A549 treated with CORT108297 at 1 μM for 4 hours (cell line): ENCODE data around the gene HELQ. TPM values are rescaled to one million over a fixed set of nuclear protein-coding genes. Genes with fewer than 3 reads are reported as not detected.

Experiments
- total RNA-seq: library from RNA; stranded (reverse); fragments of 200-300 nt; extraction: Qiagen RNA extraction; gene quantifications from 5 replicates; pipeline ENCODE4 v1.2.3, GENCODE V29; 2022

The HELQ gene, protein sequence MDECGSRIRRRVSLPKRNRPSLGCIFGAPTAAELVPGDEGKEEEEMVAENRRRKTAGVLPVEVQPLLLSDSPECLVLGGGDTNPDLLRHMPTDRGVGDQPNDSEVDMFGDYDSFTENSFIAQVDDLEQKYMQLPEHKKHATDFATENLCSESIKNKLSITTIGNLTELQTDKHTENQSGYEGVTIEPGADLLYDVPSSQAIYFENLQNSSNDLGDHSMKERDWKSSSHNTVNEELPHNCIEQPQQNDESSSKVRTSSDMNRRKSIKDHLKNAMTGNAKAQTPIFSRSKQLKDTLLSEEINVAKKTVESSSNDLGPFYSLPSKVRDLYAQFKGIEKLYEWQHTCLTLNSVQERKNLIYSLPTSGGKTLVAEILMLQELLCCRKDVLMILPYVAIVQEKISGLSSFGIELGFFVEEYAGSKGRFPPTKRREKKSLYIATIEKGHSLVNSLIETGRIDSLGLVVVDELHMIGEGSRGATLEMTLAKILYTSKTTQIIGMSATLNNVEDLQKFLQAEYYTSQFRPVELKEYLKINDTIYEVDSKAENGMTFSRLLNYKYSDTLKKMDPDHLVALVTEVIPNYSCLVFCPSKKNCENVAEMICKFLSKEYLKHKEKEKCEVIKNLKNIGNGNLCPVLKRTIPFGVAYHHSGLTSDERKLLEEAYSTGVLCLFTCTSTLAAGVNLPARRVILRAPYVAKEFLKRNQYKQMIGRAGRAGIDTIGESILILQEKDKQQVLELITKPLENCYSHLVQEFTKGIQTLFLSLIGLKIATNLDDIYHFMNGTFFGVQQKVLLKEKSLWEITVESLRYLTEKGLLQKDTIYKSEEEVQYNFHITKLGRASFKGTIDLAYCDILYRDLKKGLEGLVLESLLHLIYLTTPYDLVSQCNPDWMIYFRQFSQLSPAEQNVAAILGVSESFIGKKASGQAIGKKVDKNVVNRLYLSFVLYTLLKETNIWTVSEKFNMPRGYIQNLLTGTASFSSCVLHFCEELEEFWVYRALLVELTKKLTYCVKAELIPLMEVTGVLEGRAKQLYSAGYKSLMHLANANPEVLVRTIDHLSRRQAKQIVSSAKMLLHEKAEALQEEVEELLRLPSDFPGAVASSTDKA
- total RNA-seq: 4.8 to 6.1 TPM (median 5.1 TPM) in 5 replicates

DNA sequence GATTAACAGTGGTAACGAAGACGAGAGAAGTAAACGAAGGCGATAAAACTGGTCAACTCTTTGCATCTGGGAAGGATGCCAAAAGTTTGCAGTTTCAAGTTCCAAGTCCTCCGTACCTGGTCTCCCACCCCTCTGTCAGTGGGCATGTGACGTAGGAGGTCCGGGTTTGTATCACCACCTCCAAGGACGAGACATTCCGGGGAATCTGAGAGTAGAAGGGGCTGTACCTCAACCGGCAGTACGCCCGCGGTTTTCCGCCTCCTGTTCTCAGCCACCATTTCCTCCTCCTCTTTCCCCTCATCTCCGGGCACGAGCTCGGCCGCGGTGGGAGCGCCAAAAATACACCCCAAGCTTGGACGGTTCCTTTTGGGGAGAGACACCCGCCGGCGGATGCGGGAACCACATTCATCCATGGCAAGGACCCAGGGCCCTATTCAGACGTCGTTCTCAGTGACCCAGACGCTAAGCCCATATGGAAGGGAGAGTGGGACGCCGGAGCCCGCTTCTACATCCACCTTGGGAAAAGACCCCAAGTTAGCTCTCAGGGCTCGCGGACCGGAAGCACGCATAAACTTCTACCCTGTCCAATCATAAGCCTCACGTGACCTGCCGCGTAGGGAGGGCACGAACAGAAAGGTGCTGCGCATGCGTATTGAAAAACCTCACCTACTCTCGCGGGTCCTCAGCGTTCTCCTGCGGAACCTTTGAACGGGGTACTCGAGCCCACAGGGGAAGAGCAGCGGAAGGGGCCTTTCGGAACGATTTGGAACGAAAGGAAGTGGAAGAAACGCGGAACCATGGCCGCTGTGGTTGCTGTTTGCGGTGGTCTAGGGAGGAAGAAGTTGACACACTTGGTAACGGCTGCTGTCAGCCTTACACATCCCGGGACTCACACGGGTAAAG lies at the start of gene HELQ, which contains the start of gene MRPS18C:
TSS of gene HELQ (minus strand) at position 543 of the 903 bp plus-strand sequence. CDS start at position 413, 130 bp downstream.
TSS of gene MRPS18C (plus strand) at position 778 of the 903 bp plus-strand sequence. CDS start at position 798, 20 bp downstream.

DNA sequence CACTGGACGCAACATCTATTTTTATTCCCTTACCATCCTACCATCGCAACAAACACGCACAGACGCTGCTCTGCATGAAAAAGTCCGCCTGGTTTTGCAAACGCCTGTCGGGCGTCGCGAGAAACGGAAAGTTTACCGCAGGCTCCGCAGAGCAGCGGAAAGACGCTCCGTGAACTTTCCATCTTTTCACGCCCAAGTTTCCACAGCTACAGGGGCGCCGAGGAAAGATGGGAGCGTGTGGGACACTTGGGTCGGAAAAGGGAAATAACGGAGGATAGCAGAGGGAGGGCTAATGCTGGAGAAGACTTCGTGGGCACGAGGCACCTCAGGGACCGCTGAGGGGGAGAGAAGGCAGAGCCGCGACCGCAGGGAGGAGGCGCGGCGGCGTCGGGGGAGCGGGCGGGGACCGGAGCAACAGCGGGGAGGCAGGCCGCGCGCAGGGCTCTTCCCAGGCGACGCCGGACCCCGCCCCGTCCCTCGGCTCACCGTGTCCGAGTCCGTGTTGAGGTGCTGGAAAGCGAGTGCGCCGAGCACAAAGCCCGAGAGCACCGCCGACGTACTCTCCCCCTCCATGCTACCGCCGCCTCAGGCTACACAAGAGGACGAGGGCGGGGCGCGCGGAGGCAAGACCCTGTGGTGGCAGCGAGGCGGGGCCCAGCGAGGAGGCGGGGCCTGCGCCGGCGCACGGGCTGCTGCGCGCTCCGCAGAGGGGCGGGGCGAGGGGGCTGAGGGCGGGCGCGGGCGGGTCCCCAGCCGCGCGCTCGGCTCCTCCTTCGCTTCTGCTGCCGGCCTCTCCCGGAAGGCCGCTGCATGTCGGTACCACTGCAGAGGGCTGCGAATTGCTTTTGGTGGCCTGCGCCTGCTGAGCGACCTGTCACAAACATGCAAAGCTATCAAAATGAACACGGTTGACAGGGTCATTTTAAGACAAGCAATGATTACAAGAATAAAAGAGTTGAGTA lies 29.2 kb upstream of the HELQ start, which contains the start of gene ABRAXAS1:
TSS of gene ABRAXAS1 (minus strand) at position 601 of the 962 bp plus-strand sequence. CDS start at position 573, 28 bp downstream.

Other genes starting within 250 kb of the HELQ start
- 16.9 to 20.4 TPM (median 20.1 TPM) in 5 replicates for gene COQ2, start 171.0 kb downstream of the HELQ start, total RNA-seq
- gene HPSE, start 121.0 kb downstream of the HELQ start, total RNA-seq: 1.1 to 1.7 TPM (median 1.4 TPM) in 5 replicates
- 42.9 to 64.9 TPM (median 45.7 TPM) in 5 replicates for gene MRPS18C, start 235 bp upstream of the HELQ start, total RNA-seq
- 4.7 to 7.6 TPM (median 6.6 TPM) in 5 replicates for gene ABRAXAS1, start 29.3 kb upstream of the HELQ start, total RNA-seq
- 37.1 to 44.8 TPM (median 41.4 TPM) in 5 replicates for gene GPAT3, start 80.3 kb upstream of the HELQ start, total RNA-seq